ENCODE measurements around the gene HSF2BP.

The HSF2BP gene

DNA sequence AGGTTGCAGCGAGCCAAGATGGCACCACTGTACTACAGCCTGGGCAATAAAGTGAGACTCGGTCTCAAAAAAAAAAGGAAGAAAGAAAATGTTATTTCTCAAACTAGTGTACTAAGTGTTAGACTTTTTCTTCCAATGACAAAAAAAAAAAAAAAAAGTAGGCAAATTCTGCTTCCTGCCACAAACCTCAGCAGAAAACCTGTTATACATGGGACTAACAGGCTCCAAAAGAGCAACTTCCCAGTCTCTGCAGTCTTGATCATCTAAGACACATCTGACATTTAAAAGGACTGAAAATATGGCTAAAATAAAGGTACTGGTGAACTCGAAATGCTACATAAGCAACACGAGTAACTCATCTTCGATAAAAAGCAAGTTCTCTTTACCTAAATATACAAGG, 59.6 kb downstream of the HSF2BP start:
- Histone ChIP-seq H3K36me3 (ENCODE audit: control insufficient read depth, insufficient read depth, low read length) (no peaks in the 10 kb centered on the region), H2BK120ac (ENCODE audit: low read depth, low read length) (no peak overlapping the region), H3K9ac (ENCODE audit: low read length) (no peak overlapping the region), H2AK5ac (ENCODE audit: low read length) (no peak overlapping the region), H4K5ac (ENCODE audit: low read length) (no peak overlapping the region), H2BK5ac (ENCODE audit: low read length) (no peak overlapping the region), H3K27me3 (ENCODE audit: insufficient read depth, low read length, poor library complexity) (no peaks in the 10 kb centered on the region), H3K56ac (ENCODE audit: low read length) (no peak overlapping the region), H3K23ac (ENCODE audit: low read length) (no peak overlapping the region), H3K18ac (ENCODE audit: low read length) (no peak overlapping the region), H3K27ac (ENCODE audit: low read depth, low read length) (no peak overlapping the region), H3K4me2 (ENCODE audit: low read length) (no peak overlapping the region), H3K79me2 (ENCODE audit: control insufficient read depth, insufficient read depth, low read length) (no peaks in the 10 kb centered on the region), H3K79me1 (ENCODE audit: low read length) (no peaks in the 10 kb centered on the region), H3K4me3 (ENCODE audit: low read length) (no peak overlapping the region), H4K8ac (ENCODE audit: low read depth, low read length) (no peak overlapping the region), H2BK15ac (replicated peaks; ENCODE audit: low read depth) (no peak overlapping the region), H3K4me1 (ENCODE audit: control insufficient read depth, low read depth, low read length) (no peaks in the 10 kb centered on the region), H3K4ac (ENCODE audit: low read depth, low read length) (no peak overlapping the region)
- no peak for DNase-seq
- no CpG with 5 or more reads among the region's 5 CpGs for WGBS (ENCODE audit: extremely low coverage, insufficient coverage, low lambda C conversion rate)

- Histone ChIP-seq H3K79me1 (ENCODE audit: low read length) (no peaks in the 10 kb centered on the region), H2BK120ac (ENCODE audit: low read depth, low read length) (no peak overlapping the region), H4K8ac (ENCODE audit: low read depth, low read length) (no peak overlapping the region), H3K4me2 (ENCODE audit: low read length) (no peak overlapping the region), H2BK15ac (replicated peaks; ENCODE audit: low read depth) (no peak overlapping the region), H3K27me3 (ENCODE audit: insufficient read depth, low read length, poor library complexity) (no peaks in the 10 kb centered on the region), H3K79me2 (ENCODE audit: control insufficient read depth, insufficient read depth, low read length) (no peaks in the 10 kb centered on the region), H3K18ac (ENCODE audit: low read length) (no peak overlapping the region), H3K4me1 (ENCODE audit: control insufficient read depth, low read depth, low read length) (no peaks in the 10 kb centered on the region), H3K4me3 (ENCODE audit: low read length) (no peak overlapping the region), H3K36me3 (ENCODE audit: control insufficient read depth, insufficient read depth, low read length) (no peaks in the 10 kb centered on the region), H3K4ac (ENCODE audit: low read depth, low read length) (no peak overlapping the region), H3K56ac (ENCODE audit: low read length) (no peak overlapping the region), H2AK5ac (ENCODE audit: low read length) (no peak overlapping the region), H3K9ac (ENCODE audit: low read length) (no peak overlapping the region), H2BK5ac (ENCODE audit: low read length) (no peak overlapping the region), H3K23ac (ENCODE audit: low read length) (no peak overlapping the region), H3K27ac (ENCODE audit: low read depth, low read length) (no peak overlapping the region), H4K5ac (ENCODE audit: low read length) (no peak overlapping the region)
- DNase-seq = peak; percentile 29
- WGBS (ENCODE audit: extremely low coverage, insufficient coverage, low lambda C conversion rate) = no CpG with 5 or more reads among the region's 7 CpGs
Measured at GRCh38 chr21:43598416-43599120, 60.7 kb downstream of the HSF2BP start.

DNA sequence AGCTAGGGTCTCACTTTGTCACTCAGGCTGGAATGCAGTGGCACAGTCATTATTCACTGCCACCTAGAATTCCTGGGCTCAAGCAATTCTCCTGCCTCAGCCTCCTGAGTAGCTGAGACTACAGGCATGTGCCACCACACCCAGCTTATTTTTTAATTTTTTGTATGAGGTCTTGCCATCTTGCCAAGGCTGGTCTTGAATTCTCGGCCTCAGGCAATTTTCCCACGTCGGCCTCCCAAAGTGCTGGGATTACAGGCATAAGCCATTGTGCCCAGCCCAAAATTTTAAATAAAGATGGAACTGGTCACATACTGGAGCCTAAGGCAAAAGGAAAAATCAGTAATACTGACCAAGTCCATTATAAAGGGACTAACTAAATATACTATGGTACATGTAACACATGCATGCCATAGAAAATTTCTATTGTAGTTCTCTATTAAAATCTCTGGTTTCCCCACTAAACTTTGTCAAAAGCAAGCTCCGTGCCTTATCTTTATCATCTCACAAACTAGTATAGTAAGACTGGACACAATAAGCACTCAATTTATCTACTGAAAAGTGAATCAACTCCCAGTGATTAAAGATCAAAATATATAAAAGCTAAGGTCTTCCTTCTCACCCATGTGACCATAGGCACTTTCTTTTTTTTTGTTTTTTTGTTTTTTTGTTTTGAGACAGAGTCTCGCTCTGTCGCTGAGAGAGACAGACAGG, 61.6 kb downstream of the HSF2BP start:
- Histone ChIP-seq H3K27me3 (ENCODE audit: insufficient read depth, low read length, poor library complexity) (no peaks in the 10 kb centered on the region), H3K4ac (ENCODE audit: low read depth, low read length) (no peak overlapping the region), H3K18ac (ENCODE audit: low read length) (no peak overlapping the region), H3K36me3 (ENCODE audit: control insufficient read depth, insufficient read depth, low read length) (no peaks in the 10 kb centered on the region), H2BK120ac (ENCODE audit: low read depth, low read length) (no peak overlapping the region), H3K79me2 (ENCODE audit: control insufficient read depth, insufficient read depth, low read length) (no peaks in the 10 kb centered on the region), H3K4me3 (ENCODE audit: low read length) (no peak overlapping the region), H2BK15ac (replicated peaks; ENCODE audit: low read depth) (no peak overlapping the region), H3K4me2 (ENCODE audit: low read length) (no peak overlapping the region), H4K8ac (ENCODE audit: low read depth, low read length) (no peak overlapping the region), H3K79me1 (ENCODE audit: low read length) (no peaks in the 10 kb centered on the region), H2AK5ac (ENCODE audit: low read length) (no peak overlapping the region), H4K5ac (ENCODE audit: low read length) (no peak overlapping the region), H3K23ac (ENCODE audit: low read length) (no peak overlapping the region), H3K4me1 (ENCODE audit: control insufficient read depth, low read depth, low read length) (no peaks in the 10 kb centered on the region), H3K56ac (ENCODE audit: low read length) (no peak overlapping the region), H2BK5ac (ENCODE audit: low read length) (no peak overlapping the region), H3K9ac (ENCODE audit: low read length) (no peak overlapping the region), H3K27ac (ENCODE audit: low read depth, low read length) (no peak overlapping the region)
- no peak for DNase-seq
- WGBS (ENCODE audit: extremely low coverage, insufficient coverage, low lambda C conversion rate) = no CpG with 5 or more reads among the region's 6 CpGs

GRCh38 chr21:43597052-43597451, 62.2 kb downstream of the HSF2BP start:
- H2AK5ac ChIP-seq (ENCODE audit: low read length) = no peak overlapping the region
- H3K23ac ChIP-seq (ENCODE audit: low read length) = no peak overlapping the region
- H4K8ac ChIP-seq (ENCODE audit: low read depth, low read length) = no peak overlapping the region
- H2BK120ac ChIP-seq (ENCODE audit: low read depth, low read length) = no peak overlapping the region
- no peaks in the 10 kb centered on the region for H3K27me3 ChIP-seq (ENCODE audit: insufficient read depth, low read length, poor library complexity)
- H3K56ac ChIP-seq (ENCODE audit: low read length) = peak overlapping the region; percentile 13
- H3K4ac ChIP-seq (ENCODE audit: low read depth, low read length) = no peak overlapping the region
- H2BK15ac ChIP-seq (replicated peaks; ENCODE audit: low read depth) = no peak overlapping the region
- no peaks in the 10 kb centered on the region for H3K79me1 ChIP-seq (ENCODE audit: low read length)
- H3K9ac ChIP-seq (ENCODE audit: low read length) = no peak overlapping the region
- no peaks in the 10 kb centered on the region for H3K4me1 ChIP-seq (ENCODE audit: control insufficient read depth, low read depth, low read length)
- H3K4me3 ChIP-seq (ENCODE audit: low read length) = no peak overlapping the region
- peak; percentile 36 for DNase-seq
- no peak overlapping the region for H3K27ac ChIP-seq (ENCODE audit: low read depth, low read length)
- H2BK5ac ChIP-seq (ENCODE audit: low read length) = no peak overlapping the region
- no peak overlapping the region for H4K5ac ChIP-seq (ENCODE audit: low read length)
- no peaks in the 10 kb centered on the region for H3K79me2 ChIP-seq (ENCODE audit: control insufficient read depth, insufficient read depth, low read length)
- no peaks in the 10 kb centered on the region for H3K36me3 ChIP-seq (ENCODE audit: control insufficient read depth, insufficient read depth, low read length)
- H3K18ac ChIP-seq (ENCODE audit: low read length) = no peak overlapping the region
- H3K4me2 ChIP-seq (ENCODE audit: low read length) = no peak overlapping the region
- no CpG with 5 or more reads among the region's 1 CpG for WGBS (ENCODE audit: extremely low coverage, insufficient coverage, low lambda C conversion rate)

- H3K4me1 ChIP-seq (ENCODE audit: control insufficient read depth, low read depth, low read length) = no peaks in the 10 kb centered on the region
- no peaks in the 10 kb centered on the region for H3K36me3 ChIP-seq (ENCODE audit: control insufficient read depth, insufficient read depth, low read length)
- no peaks in the 10 kb centered on the region for H3K79me2 ChIP-seq (ENCODE audit: control insufficient read depth, insufficient read depth, low read length)
- no peak overlapping the region for H2BK15ac ChIP-seq (replicated peaks; ENCODE audit: low read depth)
- H3K4me3 ChIP-seq (ENCODE audit: low read length) = no peak overlapping the region
- no peak overlapping the region for H4K8ac ChIP-seq (ENCODE audit: low read depth, low read length)
- H2BK5ac ChIP-seq (ENCODE audit: low read length) = no peak overlapping the region
- no peak overlapping the region for H4K5ac ChIP-seq (ENCODE audit: low read length)
- H3K56ac ChIP-seq (ENCODE audit: low read length) = peak overlapping the region; percentile 13
- H3K79me1 ChIP-seq (ENCODE audit: low read length) = no peaks in the 10 kb centered on the region
- no peak overlapping the region for H3K4ac ChIP-seq (ENCODE audit: low read depth, low read length)
- H3K4me2 ChIP-seq (ENCODE audit: low read length) = no peak overlapping the region
- H3K27ac ChIP-seq (ENCODE audit: low read depth, low read length) = no peak overlapping the region
- no CpG with 5 or more reads among the region's 5 CpGs for whole genome bisulfite sequencing (ENCODE audit: extremely low coverage, insufficient coverage, low lambda C conversion rate)
- DNase-seq = no peak
- no peak overlapping the region for H2BK120ac ChIP-seq (ENCODE audit: low read depth, low read length)
- no peak overlapping the region for H3K18ac ChIP-seq (ENCODE audit: low read length)
- H3K23ac ChIP-seq (ENCODE audit: low read length) = no peak overlapping the region
- H3K27me3 ChIP-seq (ENCODE audit: insufficient read depth, low read length, poor library complexity) = no peaks in the 10 kb centered on the region
- no peak overlapping the region for H3K9ac ChIP-seq (ENCODE audit: low read length)
- no peak overlapping the region for H2AK5ac ChIP-seq (ENCODE audit: low read length)
Measured at GRCh38 chr21:43596616-43597015, 62.7 kb downstream of the HSF2BP start.

Measured in mesendoderm (in vitro differentiated cells).